Erythroblast (primary cell): Measurements from ENCODE around the gene RNLS.

ENCODE experiments used
- GATA1 ChIP-seq: IDR thresholded peaks from 2 replicates; pipeline ENCODE4 v1.6.1; 2011; ENCODE audit warnings: low read depth, mild to moderate bottlenecking, control low read depth, low read length, moderate library complexity
- POLR2A ChIP-seq: IDR thresholded peaks from 2 replicates; pipeline ENCODE4 v1.6.1; 2011; ENCODE audit warnings: mild to moderate bottlenecking, low read length

DNA sequence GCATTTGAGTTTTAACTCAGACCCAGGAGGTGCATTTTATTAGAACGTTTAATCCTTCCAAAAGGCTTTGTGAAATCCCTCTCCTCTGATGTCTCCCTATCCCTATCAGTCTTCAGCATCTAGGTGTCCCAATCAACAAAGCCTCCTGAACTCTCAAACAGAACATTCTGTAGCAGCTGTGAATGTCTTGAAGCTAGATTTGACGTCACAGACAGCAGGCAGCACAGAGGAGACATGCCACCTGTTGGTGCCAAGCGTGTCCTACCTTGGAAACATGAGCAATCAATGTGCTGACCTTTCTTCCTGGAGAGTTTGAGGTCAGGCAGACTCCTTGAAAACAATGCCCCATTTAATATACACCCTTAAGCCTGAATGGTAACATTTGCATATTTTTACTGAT lies 125.5 kb downstream of the RNLS start:
- no peak for TF ChIP-seq POLR2A
- no peak for TF ChIP-seq GATA1
